SK-N-SH (cell line): ENCODE measurements around the gene EPB41L1. TPM values are rescaled to one million over a fixed set of nuclear protein-coding genes. Genes with fewer than 3 reads are reported as not detected.

Experiments used
- CTCF ChIA-PET: fragments of 300-600, 350-600 bp; formaldehyde crosslinking; extraction: SDS; loops from one replicate; lab custom pipeline; 2021; lab: Yijun Ruan, JAX
- POLR2A ChIA-PET: fragments of 350-600 bp; sonication (Branson Sonifier 250); formaldehyde crosslinking; extraction: SDS; loops from one replicate; lab custom pipeline; 2020; ENCODE audit warnings: antibody characterized with exemption, inconsistent platforms; lab: Yijun Ruan, JAX
- DNase-seq: peaks from one replicate; pipeline ENCODE4 v3.0.0; 2012
- H2AFZ ChIP-seq: fragments of 200-600 bp; sonication (generic); 2 replicates; pipeline ENCODE4 v1.8.1; 2016; ENCODE audit warnings: antibody characterized with exemption, mild to moderate bottlenecking, low read depth
- H3F3A ChIP-seq: fragments of 200-600 bp; sonication (generic); replicated peaks from 2 replicates; pipeline ENCODE3; 2016; ENCODE audit warnings: antibody characterized with exemption, mild to moderate bottlenecking; ENCODE audit not compliant: insufficient read depth
- H3K27ac ChIP-seq, 2 experiments: fragments of 200-500 bp in 1 of 2; fragments of 200-600 bp in 1 of 2; sonication (Bioruptor generic) in 1 of 2; sonication (generic), shearing (Covaris generic) in 1 of 2; 2 replicates each; pipeline versions ENCODE4 v1.5.1 to v1.6.1; 2014 to 2016; ENCODE audit warnings: low read depth in 2 of 2, inconsistent platforms in 1 of 2, low read length in 1 of 2, mild to moderate bottlenecking in 1 of 2, mixed read lengths in 1 of 2
- H3K27me3 ChIP-seq: fragments of 200-600 bp; sonication (generic), shearing (Covaris generic); 2 replicates; pipeline ENCODE4 v1.6.1; 2016; ENCODE audit warnings: mixed run types; ENCODE audit not compliant: insufficient read depth
- H3K36me3 ChIP-seq, 2 experiments: fragments of 200-500 bp in 1 of 2; fragments of 200-600 bp in 1 of 2; sonication (Bioruptor generic) in 1 of 2; sonication (generic) in 1 of 2; replicated peaks in 1 of 2; 2 replicates each; pipeline versions ENCODE3 to v1.5.1; 2014 to 2016; ENCODE audit warnings: low read length in 1 of 2, mild to moderate bottlenecking in 1 of 2; ENCODE audit not compliant: insufficient read depth in 2 of 2, control insufficient read depth in 1 of 2
- H3K4me1 ChIP-seq, 2 experiments: fragments of 200-500 bp in 1 of 2; fragments of 200-600 bp in 1 of 2; sonication (Bioruptor generic) in 1 of 2; sonication (generic), shearing (Covaris generic) in 1 of 2; 2 replicates each; pipeline versions ENCODE4 v1.5.1 to v1.6.1; 2014 to 2016; ENCODE audit warnings: low read depth in 1 of 2, low read length in 1 of 2, mixed run types in 1 of 2; ENCODE audit not compliant: insufficient read depth in 2 of 2, control insufficient read depth in 1 of 2
- H3K4me2 ChIP-seq: fragments of 200-600 bp; sonication (generic), shearing (Covaris generic); 2 replicates; pipeline ENCODE4 v1.6.1; 2017; ENCODE audit warnings: mixed run types
- H3K4me3 ChIP-seq, 2 experiments: fragments of 200-500 bp in 1 of 2; fragments of 200-600 bp in 1 of 2; sonication (Bioruptor generic) in 1 of 2; sonication (generic), shearing (Covaris generic) in 1 of 2; 2 replicates each; pipeline versions ENCODE4 v1.5.1 to v1.8.1; 2014 to 2016; ENCODE audit warnings: low read depth in 2 of 2, inconsistent platforms in 1 of 2, low read length in 1 of 2, mild to moderate bottlenecking in 1 of 2, mixed read lengths in 1 of 2, moderate library complexity in 1 of 2
- H3K79me2 ChIP-seq: fragments of 200-600 bp; sonication (generic); 2 replicates; pipeline ENCODE4 v1.8.1; 2017; ENCODE audit warnings: mild to moderate bottlenecking; ENCODE audit not compliant: insufficient read depth
- H3K9ac ChIP-seq: fragments of 200-600 bp; sonication (generic); 2 replicates; pipeline ENCODE4 v1.6.1; 2017; ENCODE audit warnings: mixed run types
- H3K9me2 ChIP-seq: fragments of 200-600 bp; sonication (generic); 2 replicates; pipeline ENCODE4 v1.6.1; 2017; ENCODE audit warnings: mixed run types
- H3K9me3 ChIP-seq: fragments of 200-600 bp; sonication (generic); 2 replicates; pipeline ENCODE4 v1.6.1; 2017; ENCODE audit warnings: mixed run types, mild to moderate bottlenecking, moderate library complexity
- H4K20me1 ChIP-seq: fragments of 200-600 bp; sonication (generic); 2 replicates; pipeline ENCODE4 v1.6.1; 2017; ENCODE audit warnings: mild to moderate bottlenecking, mixed run types; ENCODE audit not compliant: insufficient read depth
- CHD2 ChIP-seq: fragments of 150-350 bp; IDR thresholded peaks from 2 replicates; pipeline ENCODE4 v1.6.1; 2018; ENCODE audit warnings: low read length; ENCODE audit not compliant: partially characterized antibody
- CTCF ChIP-seq: fragments of 200-600 bp; sonication (generic); IDR thresholded peaks from 2 replicates; pipeline ENCODE4 v1.6.1; 2017; ENCODE audit warnings: antibody characterized with exemption, mild to moderate bottlenecking, moderate library complexity
- ELF1 ChIP-seq: IDR thresholded peaks from 2 replicates; pipeline ENCODE4 v1.4.0; 2012
- FOSL2 ChIP-seq: IDR thresholded peaks from 2 replicates; pipeline ENCODE4 v1.4.0; 2012; ENCODE audit warnings: low read depth, mild to moderate bottlenecking, moderate library complexity, borderline replicate concordance
- FOXJ3 ChIP-seq: sonication (generic); formaldehyde crosslinking; IDR thresholded peaks from 2 replicates; pipeline ENCODE4 v1.5.1; 2020; ENCODE audit warnings: mild to moderate bottlenecking, missing genetic modification reagents
- GABPA ChIP-seq: IDR thresholded peaks from 2 replicates; pipeline ENCODE4 v1.4.0; 2012; ENCODE audit warnings: low read depth, mild to moderate bottlenecking
- GATA2 ChIP-seq: sonication (generic); formaldehyde crosslinking; IDR thresholded peaks from 2 replicates; pipeline ENCODE4 v1.5.0; 2020; ENCODE audit warnings: mild to moderate bottlenecking, missing genetic modification reagents
- MAX ChIP-seq: IDR thresholded peaks from 2 replicates; pipeline ENCODE4 v1.4.0; 2012; ENCODE audit warnings: low read depth
- NFIC ChIP-seq: IDR thresholded peaks from 2 replicates; pipeline ENCODE4 v1.4.0; 2012; ENCODE audit warnings: borderline replicate concordance
- NRF1 ChIP-seq: IDR thresholded peaks from 2 replicates; pipeline ENCODE4 v1.6.1; 2012; ENCODE audit warnings: low read depth, mild to moderate bottlenecking, low read length
- RCOR1 ChIP-seq: fragments of 150-350 bp; IDR thresholded peaks from 2 replicates; pipeline ENCODE4 v1.6.1; 2017; ENCODE audit warnings: antibody characterized with exemption, low read length
- TEAD4 ChIP-seq: IDR thresholded peaks from 2 replicates; pipeline ENCODE4 v1.4.0; 2012; ENCODE audit warnings: mild to moderate bottlenecking, borderline replicate concordance; ENCODE audit not compliant: insufficient read depth
- USF1 ChIP-seq: IDR thresholded peaks from 2 replicates; pipeline ENCODE4 v1.4.0; 2012; ENCODE audit warnings: low read depth, borderline replicate concordance
- USF2 ChIP-seq: fragments of 150-350 bp; IDR thresholded peaks from 2 replicates; pipeline ENCODE4 v1.6.1; 2017; ENCODE audit warnings: antibody characterized with exemption, low read length, low read depth, borderline replicate concordance
- YY1 ChIP-seq: IDR thresholded peaks from 2 replicates; pipeline ENCODE4 v1.4.0; 2012; ENCODE audit warnings: low read depth, mild to moderate bottlenecking
- ZBTB33 ChIP-seq: IDR thresholded peaks from 2 replicates; pipeline ENCODE4 v1.4.0; 2012; ENCODE audit warnings: low read depth, borderline replicate concordance
- WGBS: methylation state at CpG from one replicate; pipeline ENCODE4 v1.1.6; 2017; ENCODE audit warnings: low lambda C conversion rate; 5-methylcytosine and 5-hydroxymethylcytosine counted together
- polyA plus RNA-seq, 3 experiments: library from polyadenylated mRNA; depleted of rRNA; stranded (reverse); fragments of >200 nt; gene quantifications; 2 replicates each; pipeline ENCODE4 v1.2.3, GENCODE V29; 2012

Gene EPB41L1
- polyA plus RNA-seq, 1 of the 3 experiments (the other 2 are of a cell fraction), result 26.1 TPM

- ChIA-PET POLR2A (no interaction called here), CTCF (interaction anchor here (0.9 to 2.1 kb wide), 4 partner anchors 12 to 125 kb away, joined by 3 to 9 read pairs (median 4); no protein-coding TSS in a partner anchor)
- H2AFZ ChIP-seq, result no peak overlapping the region
- H3K79me2 ChIP-seq, result no peaks in the 10 kb centered on the region
- H3K9ac ChIP-seq, result no peak overlapping the region
- H3F3A ChIP-seq, result peaks cover 7% of the 10 kb centered on the region
- 0 out of 4 replicates have a peak overlapping the region, but pooled peaks of 1 of the 2 experiments have one; percentile 11 for H3K27ac ChIP-seq
- no peak overlapping the region for H3K4me3 ChIP-seq
- TF ChIP-seq CHD2 (no peak), TEAD4 (no peak), FOSL2 (no peak), GATA2 (CRISPR knock-in tag) (no peak), NFIC (no peak), USF1 (no peak), USF2 (no peak), MAX (no peak), FOXJ3 (CRISPR knock-in tag) (no peak), CTCF (no peak), GABPA (no peak), ELF1 (no peak), NRF1 (no peak)
- DNase-seq, result no peak
- H3K36me3 ChIP-seq, result no peaks in the 10 kb centered on the region
- no peaks in the 10 kb centered on the region for H3K9me3 ChIP-seq
- no peaks in the 10 kb centered on the region for H4K20me1 ChIP-seq
- H3K27me3 ChIP-seq, result no peaks in the 10 kb centered on the region
- H3K4me1 ChIP-seq, result no peaks in the 10 kb centered on the region
- H3K9me2 ChIP-seq, result no peaks in the 10 kb centered on the region
- no peak overlapping the region for H3K4me2 ChIP-seq
Measured at GRCh38 chr20:36117638-36118037, 36.9 kb upstream of the EPB41L1 start.

GRCh38 chr20:36118371-36118770, 36.2 kb upstream of the EPB41L1 start:
- Histone ChIP-seq H2AFZ (no peak overlapping the region), H4K20me1 (no peaks in the 10 kb centered on the region), H3K36me3 (no peaks in the 10 kb centered on the region), H3K4me3 (no peak overlapping the region), H3K79me2 (no peaks in the 10 kb centered on the region), H3K27ac (no peak overlapping the region), H3K9me3 (no peaks in the 10 kb centered on the region), H3F3A (peaks cover 7% of the 10 kb centered on the region), H3K9me2 (no peaks in the 10 kb centered on the region), H3K4me2 (no peak overlapping the region), H3K4me1 (no peaks in the 10 kb centered on the region), H3K27me3 (no peaks in the 10 kb centered on the region), H3K9ac (no peak overlapping the region)
- WGBS, result 90% methylated on average over 2 of the region's 2 CpGs
- TF ChIP-seq YY1, result no peak
- TF ChIP-seq RCOR1, result no peak
- TF ChIP-seq TEAD4, result no peak
- no peak for TF ChIP-seq FOXJ3 (CRISPR knock-in tag)
- no peak for TF ChIP-seq ZBTB33
- no peak for TF ChIP-seq USF2
- TF ChIP-seq MAX, result no peak
- ChIA-PET CTCF (interaction anchor here (1.0 to 2.1 kb wide), 2 partner anchors 20 to 126 kb away, joined by 3 to 9 read pairs; no protein-coding TSS in a partner anchor), POLR2A (no interaction called here)
- DNase-seq, result no peak
